Dermis microvascular lymphatic vessel endothelial cell (primary cell): ENCODE measurements around the gene FABP2. TPM values are rescaled to one million over a fixed set of nuclear protein-coding genes. Genes with fewer than 3 reads are reported as not detected.

Experiments
- total RNA-seq: library from RNA; depleted of rRNA; stranded (reverse); fragments of >200 nt; gene quantifications from 2 replicates; pipeline ENCODE4 v1.2.1, GENCODE V29; 2014

Gene FABP2
- total RNA-seq, 1 donor from 2014 or later: not detected

Other genes with a start within 250 kb of the FABP2 start
- under 0.01 TPM in 1 of 2 replicates, not detected in the other for gene MYOZ2, start 186.3 kb downstream of the FABP2 start, total RNA-seq
- gene USP53, start 109.4 kb downstream of the FABP2 start, total RNA-seq: 14.4 and 16.9 TPM in 2 replicates